NB4 (cell line): ENCODE results near the gene GET3.

Experiments used
- DNase-seq: peaks from one replicate; pipeline ENCODE4 v3.0.0; 2010; ENCODE audit warnings: low read depth
- H3K4me3 ChIP-seq: one replicate; pipeline ENCODE4 v1.5.1; 2011; ENCODE audit warnings: mild to moderate bottlenecking, low read depth, low read length, moderate library complexity
- CTCF ChIP-seq: IDR thresholded peaks from one replicate; pipeline ENCODE4 v1.5.1; 2012; ENCODE audit warnings: low read depth, low read length
- MYC ChIP-seq: IDR thresholded peaks from 2 replicates; pipeline ENCODE4 v1.6.1; 2011; ENCODE audit warnings: low read depth, low read length
- POLR2A ChIP-seq: IDR thresholded peaks from 2 replicates; pipeline ENCODE4 v1.6.1; 2011; ENCODE audit warnings: mild to moderate bottlenecking; ENCODE audit not compliant: insufficient read length; ENCODE audit errors: extremely low read depth
- TF ChIP-seq, protein P1 (sequence below): IDR thresholded peaks from 2 replicates; pipeline ENCODE4 v1.6.1; 2011; ENCODE audit warnings: low read depth, low read length

GET3 gene

DNA sequence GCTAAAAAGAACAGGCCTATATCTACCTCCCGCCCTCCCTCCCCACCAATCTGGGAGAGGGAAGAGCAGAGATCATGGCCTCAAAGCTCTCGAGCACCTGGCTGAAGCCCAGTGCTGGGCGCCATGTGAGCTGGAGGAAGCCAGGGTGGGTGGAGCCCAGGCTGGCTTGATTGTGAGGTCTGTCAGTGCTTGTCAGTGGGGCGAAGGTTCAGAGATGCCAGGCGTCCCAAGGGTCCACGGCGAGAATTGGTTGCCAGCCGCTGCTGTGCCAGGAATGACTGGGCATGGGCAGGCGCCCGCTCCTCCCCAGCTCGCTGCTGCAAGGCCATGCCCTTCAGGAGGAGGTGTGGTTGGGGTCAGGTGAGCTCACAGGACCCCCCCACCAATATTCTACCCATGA lies 25.8 kb downstream of the GET3 start:
- TF ChIP-seq MYC (no peak), CTCF (no peak), POLR2A (no peak)
- TF ChIP-seq, protein P1, sequence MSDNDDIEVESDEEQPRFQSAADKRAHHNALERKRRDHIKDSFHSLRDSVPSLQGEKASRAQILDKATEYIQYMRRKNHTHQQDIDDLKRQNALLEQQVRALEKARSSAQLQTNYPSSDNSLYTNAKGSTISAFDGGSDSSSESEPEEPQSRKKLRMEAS = no peak

DNA sequence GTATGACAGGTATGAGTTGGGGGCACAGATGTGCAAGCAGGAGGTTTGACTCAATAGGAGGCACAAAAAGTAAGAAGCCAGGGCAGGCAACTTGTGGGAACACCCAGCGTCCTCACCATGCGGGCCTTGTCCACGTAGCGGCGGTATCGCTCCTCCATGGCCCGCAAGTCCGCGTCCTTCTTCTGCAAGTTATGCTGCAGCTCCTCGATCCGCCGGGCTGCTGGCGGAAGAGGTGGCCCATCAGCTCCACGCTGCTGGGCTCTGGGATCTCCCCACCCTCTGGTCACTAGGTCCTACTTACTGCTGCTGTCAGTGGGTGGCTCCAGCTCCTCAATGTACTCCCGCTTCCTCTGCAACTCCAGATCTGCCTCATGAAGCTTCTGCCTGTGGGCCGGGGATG lies 27.4 kb downstream of the GET3 start:
- no peak for DNase-seq
- TF ChIP-seq MYC = no peak
- TF ChIP-seq, protein P1 = no peak
- H3K4me3 ChIP-seq = no peak overlapping the region

More for the DNA sequence above, 25.8 kb downstream of the GET3 start:
- no peak for DNase-seq
- no peak overlapping the region for H3K4me3 ChIP-seq

DNA sequence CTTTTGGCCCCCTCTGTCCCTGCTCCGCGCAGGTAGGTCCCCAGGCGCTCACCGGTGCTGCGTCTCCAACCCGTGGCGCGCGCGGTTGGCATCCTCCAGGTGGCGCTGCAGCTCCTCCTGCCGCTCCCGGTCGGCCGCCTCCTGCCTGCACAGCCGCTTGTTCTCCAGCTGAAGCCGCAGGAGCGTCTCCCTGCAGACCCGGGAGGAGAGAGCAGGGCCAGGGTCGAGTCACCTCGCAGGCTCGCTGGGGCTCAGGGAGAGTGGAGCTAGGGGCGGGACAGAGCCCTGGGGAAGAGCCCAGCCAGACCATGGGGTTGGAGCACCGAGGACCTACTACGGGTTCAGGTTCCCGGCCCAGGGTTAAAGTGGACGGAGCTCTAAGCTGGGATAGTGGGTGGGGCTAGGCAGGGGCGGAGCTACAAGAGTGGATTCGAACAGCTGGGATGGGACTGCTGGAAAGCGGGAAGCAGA lies 28.8 kb downstream of the GET3 start:
- peak; percentile 80 for DNase-seq
- TF ChIP-seq CTCF = peak; percentile 40
- TF ChIP-seq MYC = peak; percentile 43; the same call in 1 of the 2 replicates
- TF ChIP-seq, protein P1 = no peak; the same call in 1 of the 2 replicates
- TF ChIP-seq POLR2A = no peak
- H3K4me3 ChIP-seq = peak overlapping the region; percentile 38

GRCh38 chr19:12767150-12767549 lies 29.9 kb downstream of the GET3 start:
- no peak overlapping the region for H3K4me3 ChIP-seq
- DNase-seq = no peak
- no peak for TF ChIP-seq MYC
- TF ChIP-seq, protein P1 = no peak
- no peak for TF ChIP-seq CTCF
- no peak for TF ChIP-seq POLR2A

DNA sequence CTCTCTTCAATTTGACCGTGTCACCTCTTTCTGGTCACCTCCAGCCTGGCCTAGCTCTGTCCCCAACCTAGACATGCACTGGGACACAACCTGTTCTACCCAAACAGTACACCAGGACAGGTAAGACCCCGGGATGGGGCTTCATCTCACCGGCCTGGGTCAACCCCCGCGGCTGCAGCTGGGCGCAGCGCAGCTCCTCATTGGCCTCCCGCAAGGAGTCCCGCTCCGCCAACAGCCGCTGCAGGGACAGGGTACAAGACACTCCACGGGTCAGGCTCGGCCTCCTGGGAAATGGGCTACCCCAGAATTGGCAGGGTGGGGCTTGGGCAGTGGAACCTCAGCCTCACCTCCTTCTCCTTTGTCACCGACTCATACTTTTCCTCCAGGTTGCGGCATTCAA lies 30.4 kb downstream of the GET3 start:
- no peak for DNase-seq
- no peak for TF ChIP-seq POLR2A

DNA sequence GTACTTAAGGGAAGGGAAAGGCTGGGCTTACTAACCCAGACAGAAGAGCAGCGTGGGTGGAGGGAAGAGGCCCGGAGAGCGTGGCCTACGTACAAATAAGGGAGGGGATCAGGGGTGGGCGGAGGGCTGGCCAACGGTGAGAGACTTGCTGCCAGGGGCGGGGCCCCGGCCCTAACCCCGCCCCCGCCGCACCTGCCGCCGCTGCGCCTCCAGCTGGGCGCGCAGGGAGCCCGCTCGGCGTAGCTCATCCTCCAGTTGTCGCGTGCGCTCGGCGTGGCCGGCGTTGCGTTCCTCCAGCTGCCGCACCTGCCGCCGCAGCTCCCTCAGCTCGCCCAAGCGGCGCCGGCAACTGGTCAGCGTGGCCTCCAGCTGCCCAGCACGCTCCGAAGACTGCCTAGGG lies 32.4 kb downstream of the GET3 start:
- DNase-seq = no peak
- no peak for TF ChIP-seq POLR2A
- no peak for TF ChIP-seq MYC
- TF ChIP-seq, protein P1 = no peak
- TF ChIP-seq CTCF = no peak
- H3K4me3 ChIP-seq = no peak overlapping the region

More for the DNA sequence above, 30.4 kb downstream of the GET3 start:
- H3K4me3 ChIP-seq = no peak overlapping the region

DNA sequence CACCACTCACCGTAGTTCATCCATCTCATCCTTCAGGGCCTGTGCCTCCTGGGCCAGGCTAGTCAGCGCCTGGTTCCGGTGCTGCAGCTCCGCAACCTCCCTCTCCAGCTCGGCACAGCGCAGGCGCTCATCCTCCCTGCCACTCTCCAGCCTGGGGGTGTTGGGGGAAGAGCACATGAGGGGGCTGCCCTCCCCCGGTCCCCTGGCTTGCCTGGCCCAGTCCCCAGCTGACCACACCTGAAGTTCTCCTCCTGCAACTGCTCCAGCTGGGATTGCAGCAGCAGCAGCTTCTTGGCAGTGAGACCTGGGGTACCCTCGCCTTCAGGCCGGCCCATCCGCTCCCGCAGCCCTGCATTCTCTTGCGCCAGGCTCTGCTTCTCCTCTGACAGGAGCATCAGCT lies 33.6 kb downstream of the GET3 start:
- DNase-seq = no peak
- H3K4me3 ChIP-seq = no peak overlapping the region
- no peak for TF ChIP-seq MYC
- TF ChIP-seq, protein P1 = no peak
- TF ChIP-seq CTCF = no peak
- TF ChIP-seq POLR2A = no peak
